SKM-1 (cell line): Measurements from ENCODE around the gene COX10.

ENCODE experiments used
- DNase-seq: peaks from one replicate; lab custom pipeline; 2025; ENCODE audit not compliant: unreplicated experiment; lab: John Stamatoyannopoulos, UW

Gene COX10

DNA sequence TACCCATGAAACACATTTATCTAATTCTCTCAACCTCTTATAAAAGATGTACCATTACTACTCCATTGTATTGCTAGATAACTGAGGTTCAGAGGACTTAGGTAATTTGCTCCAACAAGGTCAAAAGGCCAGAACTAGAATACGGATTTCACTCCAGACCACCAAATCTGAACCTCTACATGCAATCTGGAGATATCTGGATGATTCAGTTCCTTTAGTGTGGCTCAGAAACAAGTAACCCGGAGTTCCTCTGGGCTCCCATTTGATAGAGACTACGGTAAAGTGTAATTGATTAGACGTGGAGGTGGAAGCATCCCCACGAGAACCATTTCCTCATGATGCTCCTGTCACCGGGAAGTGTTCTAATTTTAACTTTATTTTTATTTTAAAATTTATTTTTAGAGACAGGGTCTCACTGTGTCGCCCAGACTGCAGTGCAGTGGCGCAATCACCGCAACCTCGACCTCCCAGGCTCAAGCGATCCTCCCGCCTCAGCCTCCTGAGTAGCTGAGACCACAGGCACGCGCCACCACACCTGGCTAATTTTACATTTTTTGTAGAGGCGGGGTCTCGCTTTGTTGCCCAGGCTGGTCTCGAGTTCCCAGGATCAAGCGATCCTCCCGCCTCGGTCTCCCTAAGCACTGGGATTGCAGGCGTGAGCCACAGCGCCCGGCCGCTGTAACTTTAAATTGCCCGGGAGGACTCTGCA is 608 bp upstream of the COX10 start:
- no peak for DNase-seq

DNA sequence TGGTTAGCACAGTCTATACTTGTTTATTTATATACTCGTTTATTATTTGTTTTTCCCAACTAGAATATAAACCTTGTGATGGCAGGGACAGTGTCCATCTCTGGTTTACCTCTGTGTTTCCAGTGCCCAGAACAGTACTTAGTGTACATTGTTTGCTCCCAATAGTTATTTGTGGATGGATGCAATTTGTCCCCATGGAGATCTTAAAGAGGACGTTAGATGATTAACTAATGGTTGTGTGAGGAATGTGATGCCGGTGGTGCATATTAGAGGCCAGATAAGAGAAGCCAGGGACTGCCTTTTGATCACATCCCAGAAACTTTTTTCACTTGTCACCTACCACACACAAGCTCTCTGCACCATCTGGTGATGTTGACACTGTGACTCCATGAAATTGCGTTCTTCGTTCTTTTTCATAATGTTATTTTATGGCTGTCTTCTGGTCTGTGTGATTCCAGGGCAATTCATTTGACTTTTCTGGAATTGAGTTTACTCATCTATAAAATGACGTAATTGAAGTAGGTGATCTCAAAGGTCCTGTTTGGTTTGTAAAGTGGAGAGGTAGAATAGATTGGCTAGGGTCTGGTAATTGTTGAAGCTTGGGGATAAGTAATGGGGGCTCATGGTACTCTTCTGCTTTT is 1.2 kb downstream of the COX10 start:
- DNase-seq, result no peak

DNA sequence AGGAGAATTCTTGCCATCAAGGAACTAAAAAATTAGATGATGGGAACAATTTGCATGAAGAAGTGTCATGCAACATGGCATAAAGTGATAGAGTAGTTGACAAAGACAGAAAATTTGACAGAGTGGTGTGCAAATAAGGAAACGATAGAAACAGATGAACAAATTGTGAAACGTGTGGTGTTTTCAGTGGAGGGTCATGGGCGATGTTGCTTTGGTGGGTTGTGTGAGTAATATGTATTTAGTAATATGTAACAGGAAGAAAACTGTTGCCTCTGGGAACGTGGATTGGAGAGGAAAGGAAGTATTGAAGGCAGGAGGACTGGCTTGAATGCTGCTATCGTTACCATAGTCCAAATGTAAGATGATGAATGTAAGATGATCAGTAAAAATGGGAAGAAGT is 3.6 kb downstream of the COX10 start:
- no peak for DNase-seq

DNA sequence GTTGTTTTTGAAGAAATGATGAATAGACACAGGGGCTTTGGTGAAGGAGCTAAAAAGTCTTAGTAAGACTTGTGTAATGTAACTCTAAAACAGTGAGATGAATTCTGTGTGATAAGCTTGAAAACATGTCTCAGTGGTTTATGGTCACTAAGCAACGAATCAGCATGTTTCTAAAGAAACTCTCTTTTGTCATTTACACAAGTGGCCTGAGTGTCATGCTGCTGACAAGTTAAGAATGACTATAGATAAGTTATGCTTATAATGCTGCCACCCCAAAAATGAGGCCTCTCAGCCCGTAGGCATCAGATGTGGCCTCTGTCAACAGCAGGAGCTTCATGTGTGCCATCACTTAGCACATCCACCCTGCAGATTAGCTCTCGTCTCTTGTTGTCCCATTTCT is 8.7 kb downstream of the COX10 start:
- no peak for DNase-seq

DNA sequence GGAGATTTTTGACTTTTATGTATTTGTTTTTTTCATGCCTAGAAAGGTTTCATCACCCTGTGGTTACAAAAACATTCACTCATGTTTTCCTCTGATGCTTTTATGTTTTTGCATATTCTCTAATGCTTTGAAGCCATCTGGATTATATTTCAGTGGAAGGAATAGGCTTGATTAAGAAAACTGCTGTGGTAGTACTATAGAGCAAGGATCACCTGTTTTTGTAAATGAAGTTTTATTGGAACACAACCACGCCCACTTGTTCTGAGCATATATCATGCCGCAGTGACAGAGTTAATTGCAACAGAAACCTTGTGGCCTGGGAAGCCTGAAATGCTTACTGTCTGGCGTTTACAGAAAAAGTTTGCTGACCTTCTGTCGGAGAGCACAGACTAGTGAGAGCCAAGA is 11.5 kb downstream of the COX10 start:
- no peak for DNase-seq

DNA sequence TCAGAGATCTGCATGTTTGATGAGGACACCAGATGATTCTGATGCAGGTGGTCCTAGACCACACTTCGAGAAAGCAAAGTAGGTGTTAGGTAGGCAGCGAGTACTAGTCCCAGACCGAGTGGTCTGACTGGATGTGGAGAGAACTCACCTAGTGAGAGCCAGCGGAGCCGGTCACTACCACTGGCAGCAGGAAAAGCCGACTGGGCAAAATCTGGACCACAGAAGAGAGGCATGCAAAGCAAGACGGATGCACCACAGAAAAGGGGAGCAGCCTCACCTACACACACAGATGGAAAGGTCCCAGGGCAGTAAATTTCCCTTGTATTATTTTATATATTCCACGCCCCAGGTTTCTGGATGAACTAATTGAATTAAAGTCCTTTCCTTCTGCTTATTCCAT is 13.5 kb downstream of the COX10 start:
- no peak for DNase-seq

DNA sequence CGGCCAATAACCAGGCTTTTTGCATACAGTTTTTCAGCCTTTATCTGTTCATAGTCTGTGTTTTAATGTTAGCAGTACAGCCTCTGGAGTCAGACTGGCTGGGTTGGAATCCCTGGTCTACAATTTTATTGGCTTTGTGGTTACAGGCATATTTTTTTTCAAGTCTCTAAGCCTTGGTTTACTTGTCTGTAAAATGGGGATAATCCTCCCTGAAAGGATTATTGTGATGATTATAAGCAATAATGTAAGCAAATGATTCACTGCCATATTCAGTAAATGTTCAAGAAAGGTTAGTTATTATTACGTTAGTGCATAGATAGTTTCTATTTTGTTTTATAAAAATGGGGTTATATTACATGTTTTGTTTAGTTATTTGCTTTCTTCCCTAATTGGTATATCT is 15.7 kb downstream of the COX10 start:
- no peak for DNase-seq

DNA sequence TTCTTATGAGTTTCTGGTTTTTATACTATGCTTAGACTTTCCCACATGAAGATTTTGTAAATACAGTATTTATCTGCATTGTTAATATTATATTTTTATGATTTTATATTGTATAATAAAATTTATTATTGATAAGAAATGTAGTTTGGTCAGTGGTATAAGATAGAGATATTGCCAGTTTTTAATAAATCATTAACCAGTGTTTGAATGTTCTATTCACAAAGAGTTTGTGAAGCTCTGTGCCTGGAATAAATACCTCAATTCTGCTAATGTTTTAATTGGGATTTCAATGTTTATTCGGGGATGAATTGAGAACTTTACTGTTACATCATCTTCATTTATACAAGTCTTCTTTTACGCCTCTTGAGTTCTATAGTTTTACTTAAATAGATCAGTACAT is 16.9 kb downstream of the COX10 start:
- no peak for DNase-seq

DNA sequence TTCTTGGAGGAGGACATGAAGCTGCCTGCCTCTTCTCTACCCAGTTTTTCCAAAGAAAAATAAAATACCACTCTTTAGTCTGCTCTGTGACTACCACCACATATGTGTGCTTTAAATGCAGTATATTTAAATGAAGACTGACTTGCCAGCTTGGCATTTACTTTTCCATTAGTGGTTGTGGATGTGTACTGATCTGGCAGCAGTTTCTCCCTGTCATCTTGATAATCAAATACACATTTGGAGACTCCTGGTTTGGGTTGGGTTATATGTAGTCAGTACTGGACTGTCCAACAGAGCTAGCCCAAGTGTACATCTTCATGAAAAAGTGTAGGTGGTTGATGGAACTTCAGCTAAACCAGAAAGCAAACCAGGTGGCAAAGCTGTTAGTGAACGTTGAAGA is 19.9 kb downstream of the COX10 start:
- DNase-seq, result no peak

DNA sequence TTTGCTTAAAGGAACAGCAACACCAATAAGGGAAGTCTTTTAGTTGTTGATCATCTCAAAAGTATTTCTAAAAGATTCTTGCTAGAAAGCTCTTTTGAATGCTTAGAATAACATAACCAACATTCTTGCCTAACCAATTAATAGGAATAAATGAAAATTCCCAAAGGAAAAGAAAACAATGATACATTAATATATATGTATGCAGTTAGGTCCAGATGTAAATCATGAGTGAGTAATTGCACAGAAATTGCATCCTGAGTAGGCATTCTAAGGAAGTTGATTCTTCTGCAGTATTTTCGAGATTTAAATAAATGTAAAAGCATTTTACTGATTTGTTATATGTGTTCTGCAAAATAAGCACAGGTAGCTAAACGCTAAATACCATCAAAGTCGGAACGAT is 22.1 kb downstream of the COX10 start:
- DNase-seq, result no peak

DNA sequence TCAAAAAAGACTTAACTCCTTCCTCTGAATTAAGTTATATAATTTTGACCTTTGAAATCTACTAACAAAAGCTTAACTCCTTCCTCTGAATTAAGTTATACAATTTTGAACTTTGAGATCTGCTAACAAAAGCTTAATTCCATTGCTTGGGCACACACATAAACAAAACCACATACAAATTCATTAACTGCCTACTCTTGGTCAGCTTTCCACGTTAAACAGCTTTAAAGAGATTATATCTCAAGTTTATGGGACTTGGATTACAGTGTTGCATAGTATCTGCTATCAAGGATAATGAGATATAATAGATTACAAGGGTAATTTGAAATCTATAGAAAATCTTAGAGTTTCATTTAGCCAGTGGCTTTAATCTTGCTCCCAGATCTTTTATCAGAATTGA is 23.5 kb downstream of the COX10 start:
- DNase-seq, result no peak

DNA sequence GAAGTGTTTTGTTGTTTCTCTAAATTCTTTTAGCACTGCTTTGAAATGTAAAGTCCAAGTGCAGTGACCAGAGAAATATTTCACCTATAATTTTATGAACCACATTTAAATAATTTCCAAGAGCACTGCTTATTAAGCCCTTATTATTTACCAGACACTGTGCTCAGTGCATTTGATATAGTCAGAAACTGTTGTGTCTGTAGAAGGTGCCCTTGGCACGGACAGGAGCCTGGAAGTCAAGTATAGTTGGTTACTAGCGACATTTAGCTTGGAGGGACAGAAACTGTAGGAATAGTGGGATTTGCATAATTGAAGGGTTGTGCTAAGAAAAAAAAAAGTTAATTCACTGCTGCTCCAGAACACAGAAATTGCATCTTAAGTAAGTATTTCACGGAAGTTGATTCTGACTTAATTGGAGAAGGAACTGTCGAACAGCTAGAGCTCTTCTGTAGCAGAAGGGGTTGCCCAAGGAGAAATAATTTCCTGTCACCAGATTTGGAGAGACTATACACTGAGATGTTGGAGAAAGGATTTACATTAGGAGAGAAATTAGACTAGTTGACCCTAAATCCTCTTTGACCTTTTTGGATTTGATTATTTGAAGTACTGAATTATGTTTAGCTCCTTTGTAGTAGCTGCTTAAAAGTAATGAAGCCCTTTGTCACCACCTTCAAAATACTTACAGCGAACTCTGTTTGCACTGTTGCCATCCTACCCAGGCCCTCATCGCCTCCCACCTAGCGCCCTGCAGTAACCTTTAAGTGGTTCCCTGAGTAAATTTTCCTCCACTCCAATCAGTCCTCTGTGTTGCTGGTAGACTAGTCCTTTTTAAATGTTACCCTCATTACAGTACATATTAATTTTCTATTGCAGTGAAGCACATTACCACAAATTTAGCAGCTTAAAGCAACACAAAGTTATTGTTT is 25.6 kb downstream of the COX10 start:
- no peak for DNase-seq

DNA sequence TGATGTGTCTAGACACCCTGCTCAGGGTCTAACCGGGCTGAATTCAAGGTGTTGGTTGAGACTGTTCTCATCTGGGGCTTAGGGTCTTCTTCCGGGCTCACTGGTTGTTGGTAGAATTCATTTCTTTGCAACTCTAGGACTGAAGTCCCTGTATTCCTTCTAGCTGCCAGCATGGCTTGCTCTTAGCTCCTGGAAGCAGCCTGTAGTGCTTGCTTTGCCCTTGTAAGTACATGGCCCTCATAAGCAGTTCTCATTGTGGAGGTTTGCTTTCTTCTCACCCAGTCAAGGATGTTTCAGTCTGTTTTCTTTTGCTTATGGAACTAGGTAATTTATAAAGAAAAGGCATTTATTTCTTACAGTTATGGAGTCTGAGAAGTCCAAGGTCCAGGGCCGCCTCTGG is 26.3 kb downstream of the COX10 start:
- no peak for DNase-seq

DNA sequence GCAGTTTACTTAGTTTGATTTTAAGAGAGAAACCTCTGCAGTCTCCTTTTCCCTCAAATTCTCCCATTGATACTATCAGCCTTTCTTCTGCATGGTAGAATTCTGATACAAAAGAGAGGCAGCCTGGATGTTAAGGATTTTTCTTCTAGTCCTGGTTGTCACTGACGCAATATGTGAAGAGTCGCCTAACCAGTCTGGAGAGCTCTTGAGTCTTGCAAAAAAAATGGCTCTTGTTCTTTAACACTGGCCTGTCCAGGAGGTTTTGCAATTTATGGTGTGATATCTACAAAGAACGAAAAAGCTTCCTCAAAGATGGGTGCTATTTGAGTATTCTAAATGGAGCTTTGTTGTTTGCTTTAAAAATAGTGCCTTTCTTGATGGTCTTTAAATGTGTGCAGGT is 28.9 kb downstream of the COX10 start:
- no peak for DNase-seq

DNA sequence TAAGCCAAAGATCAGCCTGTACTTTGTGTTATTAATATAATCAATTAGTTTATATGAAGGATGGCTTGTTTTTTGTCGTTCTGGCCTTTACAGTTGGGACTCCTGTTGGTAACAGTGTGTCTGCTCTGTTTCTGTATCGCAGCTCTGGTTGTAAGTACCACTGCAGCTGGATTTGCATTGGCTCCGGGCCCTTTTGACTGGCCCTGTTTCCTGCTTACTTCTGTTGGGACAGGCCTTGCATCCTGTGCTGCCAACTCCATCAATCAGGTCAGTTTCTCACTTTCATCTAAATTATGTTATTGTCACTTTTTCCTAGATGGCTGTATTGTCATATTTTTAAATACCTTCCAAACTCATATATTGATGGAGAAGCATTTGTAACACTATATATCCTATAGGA is 32.7 kb downstream of the COX10 start:
- DNase-seq, result no peak

DNA sequence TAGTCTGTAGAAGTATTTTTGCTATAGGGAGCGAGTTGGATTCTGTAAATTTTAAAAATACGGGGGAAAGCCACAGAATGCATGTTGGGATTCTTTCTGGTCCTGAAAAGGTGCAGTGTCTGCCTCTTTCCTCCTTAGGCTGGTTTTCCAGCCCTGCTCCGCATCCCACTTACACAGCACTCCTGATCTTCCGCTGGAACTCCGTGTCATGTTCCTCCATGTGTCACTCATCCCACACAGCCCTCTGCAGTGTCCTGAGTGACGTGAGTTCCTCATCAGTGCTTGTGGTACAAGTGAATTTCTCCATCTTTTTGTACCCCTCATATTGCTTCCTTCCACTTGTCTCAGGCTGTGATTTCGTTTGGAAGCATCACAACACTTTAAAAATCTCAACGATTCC is 34.5 kb downstream of the COX10 start:
- DNase-seq, result no peak

DNA sequence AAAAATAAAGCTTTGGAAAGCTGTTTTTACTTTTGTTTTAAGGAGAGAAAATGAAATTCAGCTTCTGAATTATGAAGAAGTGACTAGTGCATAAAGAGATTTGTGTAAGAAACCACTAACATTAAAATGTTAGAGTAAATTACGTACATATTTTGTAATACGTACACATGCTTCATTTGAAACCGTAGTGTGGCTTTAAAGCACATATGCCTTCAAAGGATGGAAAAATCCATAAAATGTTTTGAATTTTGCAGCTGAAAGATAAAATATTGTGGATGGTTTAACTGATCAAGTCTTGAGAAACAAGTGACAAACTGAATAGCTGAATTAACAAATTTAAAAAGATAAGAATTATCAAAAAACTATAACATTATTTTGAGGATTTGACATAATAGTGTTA is 35.4 kb downstream of the COX10 start:
- DNase-seq, result no peak

DNA sequence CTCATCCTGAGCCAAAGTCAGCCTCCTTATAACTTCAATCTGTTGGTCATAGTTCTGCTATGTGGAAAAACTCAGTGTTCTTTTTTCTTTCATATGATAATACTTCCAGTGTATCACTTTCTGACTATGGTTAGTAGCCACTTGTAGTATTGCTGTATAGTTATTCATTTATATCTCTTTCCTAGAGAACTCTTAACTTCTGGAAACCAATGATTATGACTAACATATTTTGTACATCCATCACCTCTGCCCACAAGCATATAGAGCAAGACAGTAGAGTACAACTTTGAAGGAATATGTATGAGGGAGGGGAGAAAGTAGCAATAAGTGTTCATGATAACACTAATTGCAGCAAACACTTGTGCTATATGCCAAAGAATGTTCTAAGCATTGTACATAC is 38.6 kb downstream of the COX10 start:
- no peak for DNase-seq

DNA sequence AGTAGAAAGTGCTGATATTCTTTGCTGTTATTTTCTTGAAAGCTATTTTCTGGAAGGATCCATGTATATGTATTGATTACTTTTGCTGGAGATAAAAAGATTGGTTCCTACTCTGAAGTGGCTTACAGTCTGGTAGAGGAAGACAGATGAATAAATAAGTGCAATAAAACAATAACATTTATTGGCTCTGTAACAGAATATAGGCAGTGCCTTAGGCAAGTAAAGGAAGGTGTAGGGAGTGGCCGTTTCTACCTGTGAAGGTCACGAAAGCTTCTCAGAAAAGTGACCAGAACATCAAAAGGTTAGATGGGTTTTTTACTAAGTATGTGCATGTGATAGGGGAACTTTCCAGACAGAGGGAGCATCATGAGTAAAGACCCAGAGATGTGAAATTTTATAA is 43.1 kb downstream of the COX10 start:
- no peak for DNase-seq

DNA sequence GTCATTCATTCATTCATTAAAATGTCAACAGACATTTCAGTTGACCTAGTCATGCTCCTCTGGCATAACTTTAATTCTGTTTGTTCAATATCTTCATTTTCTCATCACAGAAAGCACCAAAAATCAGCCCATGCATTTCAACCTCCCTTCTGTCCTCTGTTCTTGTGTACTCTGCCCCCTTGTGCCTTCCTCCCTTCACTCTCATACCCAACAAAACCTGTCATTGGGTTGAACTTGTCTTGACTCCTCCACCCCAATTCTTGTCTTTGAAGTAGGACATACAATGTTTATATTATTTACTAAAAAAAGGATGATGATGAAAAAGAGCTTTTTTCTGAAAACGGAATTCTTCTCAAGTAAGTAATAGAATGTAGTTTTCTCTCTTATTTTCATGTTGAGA is 43.8 kb downstream of the COX10 start:
- no peak for DNase-seq

DNA sequence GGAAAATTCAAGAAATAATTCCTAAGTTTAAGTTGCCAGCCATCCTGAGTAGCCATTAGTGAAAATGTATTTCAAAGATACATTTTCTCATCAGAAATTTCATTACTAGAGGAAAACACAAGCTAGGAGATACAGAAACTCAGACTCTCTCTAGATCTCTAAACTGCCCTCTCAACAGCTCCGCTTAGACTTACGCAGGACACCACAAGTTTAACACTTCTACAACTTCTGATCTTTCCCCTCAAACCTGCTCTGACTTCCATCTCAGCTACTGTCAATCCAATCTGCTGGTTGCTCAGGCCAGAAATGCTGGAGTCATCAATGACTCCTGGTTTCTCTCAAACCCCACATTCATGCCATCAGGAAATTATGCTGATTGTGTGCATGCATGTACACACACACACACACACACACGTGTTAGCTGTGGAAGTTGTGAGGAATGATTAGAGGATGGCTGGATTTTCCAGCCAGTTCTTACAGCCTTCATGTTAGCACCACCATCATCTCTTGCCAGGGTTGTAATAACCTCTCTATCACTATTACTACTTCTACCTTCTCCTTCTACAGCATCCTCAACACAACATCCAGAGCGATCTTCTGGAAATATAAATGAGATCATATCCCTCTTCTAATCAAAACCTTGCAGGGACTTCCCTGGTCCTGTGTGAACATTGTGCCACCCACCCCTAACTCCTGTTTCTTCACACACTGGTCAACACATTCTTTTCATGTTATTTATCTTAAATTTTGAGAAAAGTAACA is 47.1 kb downstream of the COX10 start:
- DNase-seq, result no peak
